Heart left ventricle (tissue), 16 donors: ENCODE data around the gene PDHB. TPM values are rescaled to one million over a fixed set of nuclear protein-coding genes. Genes with fewer than 3 reads are reported as not detected.
A peak's percentile ranks its signal among the peaks of the same experiment; 100 is the strongest.

Experiments
- ATAC-seq, 4 donors: fragments of 200-7000 bp; cut with Tn5 transposase; one replicate each; pipeline ENCODE4 v1.9.1; 2020 to 2022; ENCODE audit warnings: moderate library complexity in 4 of 4, mild to moderate bottlenecking in 3 of 4, moderate number of reproducible peaks in 1 of 4
- DNase-seq, 5 donors: peaks; one replicate each; pipeline ENCODE4 v3.0.0-alpha.2; 2020
- H3K27ac ChIP-seq, 12 donors: fragments of 200-600 bp; sonication (generic) in 4 of 12; one replicate each; pipeline versions ENCODE4 v1.5.0 to v1.8.0; 2016 to 2022; ENCODE audit warnings: mild to moderate bottlenecking in 2 of 12
- H3K27me3 ChIP-seq, 9 donors: fragments of 200-600 bp; sonication (generic) in 2 of 9; one replicate each; pipeline versions ENCODE4 v1.5.1 to v1.8.0; 2016 to 2022; ENCODE audit warnings: mild to moderate bottlenecking in 3 of 9
- H3K36me3 ChIP-seq, 9 donors: fragments of 200-600 bp; sonication (generic) in 2 of 9; one replicate each; pipeline versions ENCODE4 v1.5.0 to v1.8.0; 2018 to 2022; ENCODE audit warnings: mild to moderate bottlenecking in 2 of 9
- H3K4me1 ChIP-seq, 12 donors: fragments of 200-600 bp; sonication (generic) in 4 of 12; one replicate each; pipeline versions ENCODE4 v1.5.0 to v1.8.0; 2016 to 2022; ENCODE audit warnings: mild to moderate bottlenecking in 3 of 12
- H3K4me3 ChIP-seq, 12 donors: fragments of 200-600 bp; sonication (generic) in 4 of 12; one replicate each; pipeline versions ENCODE4 v1.5.0 to v1.8.0; 2017 to 2022; ENCODE audit warnings: mild to moderate bottlenecking in 9 of 12, moderate library complexity in 4 of 12
- H3K9me3 ChIP-seq, 12 donors: fragments of 200-600 bp; sonication (generic) in 4 of 12; one replicate each; pipeline versions ENCODE4 v1.5.0 to v1.8.0; 2016 to 2022; ENCODE audit warnings: mild to moderate bottlenecking in 1 of 12
- CTCF ChIP-seq, 12 donors: fragments of 200-600 bp; sonication (generic) in 4 of 12; IDR thresholded peaks; one replicate each; pipeline versions ENCODE4 v1.5.0 to v1.8.0; 2018 to 2022; ENCODE audit warnings: antibody characterized with exemption in 12 of 12, mild to moderate bottlenecking in 5 of 12
- POLR2A ChIP-seq, 2 donors: fragments of 450-650 bp; IDR thresholded peaks; one replicate each; pipeline ENCODE4 v1.6.1; 2017; ENCODE audit warnings: antibody characterized with exemption in 2 of 2, mild to moderate bottlenecking in 2 of 2, moderate library complexity in 2 of 2
- WGBS, 4 donors: extraction: QIAGEN DNeasy Blood & Tissue Kit in 2 of 4; methylation state at CpG; one replicate each; pipeline versions ENCODE4 v1.1.5 to v1.1.7; 2013 to 2018; 5-methylcytosine and 5-hydroxymethylcytosine counted together
- intact Hi-C, 10 donors: fragments of 100-400 bp; cut with DNase I; formaldehyde crosslinking; loops; one replicate each; pipeline versions ENCODE4 v1.11.1 to v1.14.2; 2022
- polyA plus RNA-seq, 2 donors: library from polyadenylated mRNA; stranded (reverse); fragments of 200-250 nt; gene quantifications; one replicate each; pipeline ENCODE4 v1.2.3, GENCODE V29; 2013
- total RNA-seq, 9 donors: library from RNA; depleted of rRNA in 2 of 9; stranded (reverse); fragments of >200 nt in 2 of 9; fragmentation: NEBNext Ultra II Directional in 3 of 9; extraction: Animal tissue kit (Norgen Biotek cat#: 25700) in 3 of 9; gene quantifications; one replicate each; pipeline versions ENCODE4 v1.1.0 to v1.2.4, GENCODE V29; 2016 to 2023
- donor health status: ischemic (EF 13 %, LVEDD 7.1; RV severe dilation, severe dysfunction).
- donor health status: healthy with polysubstance abuse.
- donor health status: DM: no; HTN: yes; CAD: no.
- donor health status: DM: no; HTN: no; CAD: no.
- donor health status: ischemic (EF 25% LVEDD 6.9; RV normal size, moderate dysfunction).
- donor health status: ischemic (EF 25% LVEDD 5.7; RV mildly dilated, moderate dysfunction).
- donor health status: healthy.
- donor health status: DM: yes; HTN: yes; CAD: no.
- donor health status: ischemic (EF 35%, LVEDD 5.7; RV mildly dilated, moderate dysfunction).
- donor health status: nonischemic (EF 11% LVEDD 7.7; RV severe dilation, severe dysfunction).
- donor health status: DM: yes; HTN: yes; CAD: no.
- donor health status: PGD.
- donor health status: ischemic (EF 29% LVEDD 5.4; RV normal size, mild dysfunction).
- donor health status: nonischemic (EF 23%, LVEDD 6.1; RV moderate dilation, normal function).

PDHB gene
- total and polyA plus RNA-seq, 11 donors: 133 to 274 (median 192) TPM

- H3K36me3 ChIP-seq: peaks cover 0 to 28% (median 14%) of the 10 kb centered on the region in 9 donors
- 24 to 53% (median 40%) methylated on average over 3 of the region's 3 CpGs for WGBS, 4 donors
- H3K27me3 ChIP-seq: no peaks in the 10 kb centered on the region
- DNase-seq (peak; percentile 32 to 65 (median 38)), ATAC-seq (peak; percentile 54 to 79 (median 73))
- peaks cover 0 to 62% (median 35%) of the 10 kb centered on the region in 12 donors for H3K4me1 ChIP-seq
- TF ChIP-seq POLR2A (IDR thresholded peaks at IDR 0.05) (no peak), CTCF (IDR thresholded peaks at IDR 0.05) (no peak)
- no peaks in the 10 kb centered on the region for H3K9me3 ChIP-seq
- H3K27ac ChIP-seq: peak overlapping the region; percentile 2 to 76 (median 60)
- intact Hi-C loops: no loop called here
- no peak overlapping the region for H3K4me3 ChIP-seq
These were observed 46.8 kb downstream of the PDHB start for GRCh38 chr3:58386626-58387365.

- Histone ChIP-seq H3K9me3 (no peaks in the 10 kb centered on the region), H3K4me3 (no peak overlapping the region), H3K27ac (peak overlapping the region in 2 of 12 donors; percentile 1 to 33), H3K27me3 (no peaks in the 10 kb centered on the region), H3K4me1 (peaks cover 0 to 52% (median 29%) of the 10 kb centered on the region in 12 donors), H3K36me3 (peaks cover 0 to 28% (median 13%) of the 10 kb centered on the region in 9 donors)
- 81 to 89% (median 85%) methylated on average over 3 of the region's 3 CpGs for WGBS, 4 donors
- intact Hi-C loops: no loop called here
- TF ChIP-seq POLR2A (IDR thresholded peaks at IDR 0.05) (no peak), CTCF (IDR thresholded peaks at IDR 0.05) (no peak)
- ATAC-seq (no peak), DNase-seq (no peak)
These were observed 49.1 kb downstream of the PDHB start for GRCh38 chr3:58384381-58385090.

GRCh38 chr3:58383904-58384303, 49.7 kb downstream of the PDHB start:
- ATAC-seq: peak in 3 of 4 donors; percentile 31 to 68 (median 63)
- WGBS, 4 donors: 76 to 84% (median 80%) methylated on average over 4 of the region's 4 CpGs
- Histone ChIP-seq H3K4me3 (no peak overlapping the region), H3K4me1 (peaks cover 0 to 46% (median 24%) of the 10 kb centered on the region in 12 donors), H3K27me3 (no peaks in the 10 kb centered on the region), H3K9me3 (no peaks in the 10 kb centered on the region), H3K36me3 (peaks cover 0 to 33% (median 13%) of the 10 kb centered on the region in 9 donors), H3K27ac (peak overlapping the region in 2 of 12 donors; percentile 1 to 33)
- TF ChIP-seq CTCF (IDR thresholded peaks at IDR 0.05): no peak
- no peak for TF ChIP-seq POLR2A (IDR thresholded peaks at IDR 0.05)
- intact Hi-C loops: no loop called here
- DNase-seq: peak in 1 of 5 donors; percentile 40

GRCh38 chr3:58383476-58383875, 50.2 kb downstream of the PDHB start:
- DNase-seq (no peak), ATAC-seq (no peak)
- 81 to 92% (median 87%) methylated on average over 2 of the region's 2 CpGs for WGBS, 4 donors
- peaks cover 0 to 34% (median 13%) of the 10 kb centered on the region in 9 donors for H3K36me3 ChIP-seq
- H3K4me3 ChIP-seq: no peak overlapping the region
- no peak for TF ChIP-seq CTCF (IDR thresholded peaks at IDR 0.05)
- no peak for TF ChIP-seq POLR2A (IDR thresholded peaks at IDR 0.05)
- intact Hi-C loops: no loop called here
- no peaks in the 10 kb centered on the region for H3K27me3 ChIP-seq
- peaks cover 0 to 42% (median 20%) of the 10 kb centered on the region in 12 donors for H3K4me1 ChIP-seq
- H3K9me3 ChIP-seq: no peaks in the 10 kb centered on the region
- H3K27ac ChIP-seq: peak overlapping the region in 1 of 12 donors; percentile 4
